ENCODE measurements around the gene KLHL22. TPM values are rescaled to one million over a fixed set of nuclear protein-coding genes. Genes with fewer than 3 reads are reported as not detected.

The KLHL22 gene
- total and polyA plus RNA-seq, 2 of the 13 experiments (the other 11 are each of a cell fraction or from before 2014, with no cell fraction given), result 10.9 to 14.8 TPM

DNA sequence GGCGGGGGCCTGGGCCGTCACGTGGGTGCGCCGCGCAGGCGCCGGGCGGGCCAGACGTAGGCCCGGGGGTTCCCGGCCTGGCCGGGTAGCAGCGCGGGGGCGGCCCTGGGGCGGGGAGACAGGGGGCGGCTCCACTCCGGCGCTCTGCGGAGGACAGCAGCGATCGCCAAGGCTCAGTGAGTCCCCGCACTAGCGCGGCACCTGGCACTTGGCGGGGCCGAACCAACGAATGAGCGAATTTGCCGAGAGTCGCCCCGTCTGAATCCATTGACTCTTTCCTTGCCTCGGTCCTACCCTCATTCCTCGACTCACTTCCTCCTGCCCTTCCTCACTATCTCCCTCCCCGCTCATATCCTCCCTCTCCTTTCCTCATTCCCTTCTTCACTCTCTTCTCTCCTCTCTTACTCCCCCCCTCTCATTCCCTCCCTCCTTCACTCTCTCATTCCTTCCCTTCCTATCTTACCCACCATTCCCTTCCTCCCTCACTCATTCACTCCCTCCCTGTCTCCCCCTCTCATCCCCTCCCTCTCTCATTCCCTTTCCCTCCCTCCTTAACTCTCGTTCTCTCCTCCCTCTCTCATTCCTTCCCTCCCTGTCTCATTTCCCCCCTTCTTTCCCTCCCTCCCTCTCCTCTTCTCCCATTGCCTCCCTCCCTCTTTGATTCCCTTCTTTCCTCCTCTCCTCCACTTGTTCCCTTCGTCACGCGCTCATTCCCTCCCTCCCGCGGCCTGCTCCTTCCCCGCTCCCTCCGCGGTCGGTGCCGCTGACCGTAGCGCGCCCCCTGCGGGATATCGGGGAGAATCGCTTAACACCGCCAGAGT is 476 bp upstream of the KLHL22 start (continued):
- TF ChIP-seq, protein P1, sequence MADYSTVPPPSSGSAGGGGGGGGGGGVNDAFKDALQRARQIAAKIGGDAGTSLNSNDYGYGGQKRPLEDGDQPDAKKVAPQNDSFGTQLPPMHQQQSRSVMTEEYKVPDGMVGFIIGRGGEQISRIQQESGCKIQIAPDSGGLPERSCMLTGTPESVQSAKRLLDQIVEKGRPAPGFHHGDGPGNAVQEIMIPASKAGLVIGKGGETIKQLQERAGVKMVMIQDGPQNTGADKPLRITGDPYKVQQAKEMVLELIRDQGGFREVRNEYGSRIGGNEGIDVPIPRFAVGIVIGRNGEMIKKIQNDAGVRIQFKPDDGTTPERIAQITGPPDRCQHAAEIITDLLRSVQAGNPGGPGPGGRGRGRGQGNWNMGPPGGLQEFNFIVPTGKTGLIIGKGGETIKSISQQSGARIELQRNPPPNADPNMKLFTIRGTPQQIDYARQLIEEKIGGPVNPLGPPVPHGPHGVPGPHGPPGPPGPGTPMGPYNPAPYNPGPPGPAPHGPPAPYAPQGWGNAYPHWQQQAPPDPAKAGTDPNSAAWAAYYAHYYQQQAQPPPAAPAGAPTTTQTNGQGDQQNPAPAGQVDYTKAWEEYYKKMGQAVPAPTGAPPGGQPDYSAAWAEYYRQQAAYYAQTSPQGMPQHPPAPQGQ (CRISPR knock-in tag; IDR thresholded peaks at IDR 0.05; ENCODE audit: borderline replicate concordance), result no peak
- peak; percentile 16; the same call in 1 of the 2 replicates for TF ChIP-seq NFYC (CRISPR knock-in tag; IDR thresholded peaks at IDR 0.05)
- TF ChIP-seq YEATS4 (CRISPR knock-in tag; IDR thresholded peaks at IDR 0.05; ENCODE audit: borderline replicate concordance), result peak; percentile 46; the same call in 1 of the 2 replicates
- TF ChIP-seq, protein P2, sequence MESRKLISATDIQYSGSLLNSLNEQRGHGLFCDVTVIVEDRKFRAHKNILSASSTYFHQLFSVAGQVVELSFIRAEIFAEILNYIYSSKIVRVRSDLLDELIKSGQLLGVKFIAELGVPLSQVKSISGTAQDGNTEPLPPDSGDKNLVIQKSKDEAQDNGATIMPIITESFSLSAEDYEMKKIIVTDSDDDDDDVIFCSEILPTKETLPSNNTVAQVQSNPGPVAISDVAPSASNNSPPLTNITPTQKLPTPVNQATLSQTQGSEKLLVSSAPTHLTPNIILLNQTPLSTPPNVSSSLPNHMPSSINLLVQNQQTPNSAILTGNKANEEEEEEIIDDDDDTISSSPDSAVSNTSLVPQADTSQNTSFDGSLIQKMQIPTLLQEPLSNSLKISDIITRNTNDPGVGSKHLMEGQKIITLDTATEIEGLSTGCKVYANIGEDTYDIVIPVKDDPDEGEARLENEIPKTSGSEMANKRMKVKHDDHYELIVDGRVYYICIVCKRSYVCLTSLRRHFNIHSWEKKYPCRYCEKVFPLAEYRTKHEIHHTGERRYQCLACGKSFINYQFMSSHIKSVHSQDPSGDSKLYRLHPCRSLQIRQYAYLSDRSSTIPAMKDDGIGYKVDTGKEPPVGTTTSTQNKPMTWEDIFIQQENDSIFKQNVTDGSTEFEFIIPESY (CRISPR knock-in tag; IDR thresholded peaks at IDR 0.05), result no peak
- TF ChIP-seq ZNF7 (CRISPR knock-in tag; IDR thresholded peaks at IDR 0.05), result no peak
- no peak for TF ChIP-seq SP140L (CRISPR knock-in tag; IDR thresholded peaks at IDR 0.05; ENCODE audit: borderline replicate concordance)
- no peak for TF ChIP-seq ZNF260 (CRISPR knock-in tag; IDR thresholded peaks at IDR 0.05; ENCODE audit: borderline replicate concordance, low read depth)
- TF ChIP-seq, protein P3, sequence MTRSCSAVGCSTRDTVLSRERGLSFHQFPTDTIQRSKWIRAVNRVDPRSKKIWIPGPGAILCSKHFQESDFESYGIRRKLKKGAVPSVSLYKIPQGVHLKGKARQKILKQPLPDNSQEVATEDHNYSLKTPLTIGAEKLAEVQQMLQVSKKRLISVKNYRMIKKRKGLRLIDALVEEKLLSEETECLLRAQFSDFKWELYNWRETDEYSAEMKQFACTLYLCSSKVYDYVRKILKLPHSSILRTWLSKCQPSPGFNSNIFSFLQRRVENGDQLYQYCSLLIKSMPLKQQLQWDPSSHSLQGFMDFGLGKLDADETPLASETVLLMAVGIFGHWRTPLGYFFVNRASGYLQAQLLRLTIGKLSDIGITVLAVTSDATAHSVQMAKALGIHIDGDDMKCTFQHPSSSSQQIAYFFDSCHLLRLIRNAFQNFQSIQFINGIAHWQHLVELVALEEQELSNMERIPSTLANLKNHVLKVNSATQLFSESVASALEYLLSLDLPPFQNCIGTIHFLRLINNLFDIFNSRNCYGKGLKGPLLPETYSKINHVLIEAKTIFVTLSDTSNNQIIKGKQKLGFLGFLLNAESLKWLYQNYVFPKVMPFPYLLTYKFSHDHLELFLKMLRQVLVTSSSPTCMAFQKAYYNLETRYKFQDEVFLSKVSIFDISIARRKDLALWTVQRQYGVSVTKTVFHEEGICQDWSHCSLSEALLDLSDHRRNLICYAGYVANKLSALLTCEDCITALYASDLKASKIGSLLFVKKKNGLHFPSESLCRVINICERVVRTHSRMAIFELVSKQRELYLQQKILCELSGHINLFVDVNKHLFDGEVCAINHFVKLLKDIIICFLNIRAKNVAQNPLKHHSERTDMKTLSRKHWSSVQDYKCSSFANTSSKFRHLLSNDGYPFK (CRISPR knock-in tag; IDR thresholded peaks at IDR 0.05; ENCODE audit: borderline replicate concordance), result peak; percentile 63; the same call in 1 of the 2 replicates
- TF ChIP-seq TRIM24 (CRISPR knock-in tag; IDR thresholded peaks at IDR 0.05), result no peak
- TF ChIP-seq ZNF644 (CRISPR knock-in tag; IDR thresholded peaks at IDR 0.05; ENCODE audit: low read depth), result no peak
- no peak for TF ChIP-seq ONECUT2 (CRISPR knock-in tag; IDR thresholded peaks at IDR 0.05)
- TF ChIP-seq ZNF747 (CRISPR knock-in tag; IDR thresholded peaks at IDR 0.05; ENCODE audit: borderline replicate concordance), result 0 out of 2 replicates have a peak, but pooled peaks have one; percentile 10
- TF ChIP-seq ZNF382 (CRISPR knock-in tag; IDR thresholded peaks at IDR 0.05; ENCODE audit: borderline replicate concordance), result no peak
- 0 out of 2 replicates have a peak, but pooled peaks have one; percentile 1 for TF ChIP-seq EEA1 (CRISPR knock-in tag; IDR thresholded peaks at IDR 0.05; ENCODE audit: borderline replicate concordance)
- TF ChIP-seq TOPORS (CRISPR knock-in tag; IDR thresholded peaks at IDR 0.05), result 0 out of 2 replicates have a peak, but pooled peaks have one; percentile 11
- TF ChIP-seq FOXK2 (IDR thresholded peaks at IDR 0.05), result no peak
- TF ChIP-seq, protein P4, sequence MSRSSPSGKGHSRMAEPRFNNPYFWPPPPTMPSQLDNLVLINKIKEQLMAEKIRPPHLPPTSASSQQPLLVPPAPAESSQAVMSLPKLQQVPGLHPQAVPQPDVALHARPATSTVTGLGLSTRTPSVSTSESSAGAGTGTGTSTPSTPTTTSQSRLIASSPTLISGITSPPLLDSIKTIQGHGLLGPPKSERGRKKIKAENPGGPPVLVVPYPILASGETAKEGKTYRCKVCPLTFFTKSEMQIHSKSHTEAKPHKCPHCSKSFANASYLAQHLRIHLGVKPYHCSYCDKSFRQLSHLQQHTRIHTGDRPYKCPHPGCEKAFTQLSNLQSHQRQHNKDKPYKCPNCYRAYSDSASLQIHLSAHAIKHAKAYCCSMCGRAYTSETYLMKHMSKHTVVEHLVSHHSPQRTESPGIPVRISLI (CRISPR knock-in tag; IDR thresholded peaks at IDR 0.05; ENCODE audit: borderline replicate concordance), result 0 out of 2 replicates have a peak, but pooled peaks have one; percentile 21
- no peak for TF ChIP-seq PHB2 (IDR thresholded peaks at IDR 0.05; ENCODE audit: partially characterized antibody)
- TF ChIP-seq RFXAP (CRISPR knock-in tag; IDR thresholded peaks at IDR 0.05; ENCODE audit: borderline replicate concordance), result no peak
- TF ChIP-seq ZNF496 (CRISPR knock-in tag; IDR thresholded peaks at IDR 0.05; ENCODE audit: insufficient replicate concordance), result no peak
- TF ChIP-seq TAF15 (IDR thresholded peaks at IDR 0.05; ENCODE audit: low read depth, low read length, poor library complexity, severe bottlenecking), result no peak

Measured in HepG2 (cell line).